Measurements from ENCODE around the gene KCNQ1OT1.

DNA sequence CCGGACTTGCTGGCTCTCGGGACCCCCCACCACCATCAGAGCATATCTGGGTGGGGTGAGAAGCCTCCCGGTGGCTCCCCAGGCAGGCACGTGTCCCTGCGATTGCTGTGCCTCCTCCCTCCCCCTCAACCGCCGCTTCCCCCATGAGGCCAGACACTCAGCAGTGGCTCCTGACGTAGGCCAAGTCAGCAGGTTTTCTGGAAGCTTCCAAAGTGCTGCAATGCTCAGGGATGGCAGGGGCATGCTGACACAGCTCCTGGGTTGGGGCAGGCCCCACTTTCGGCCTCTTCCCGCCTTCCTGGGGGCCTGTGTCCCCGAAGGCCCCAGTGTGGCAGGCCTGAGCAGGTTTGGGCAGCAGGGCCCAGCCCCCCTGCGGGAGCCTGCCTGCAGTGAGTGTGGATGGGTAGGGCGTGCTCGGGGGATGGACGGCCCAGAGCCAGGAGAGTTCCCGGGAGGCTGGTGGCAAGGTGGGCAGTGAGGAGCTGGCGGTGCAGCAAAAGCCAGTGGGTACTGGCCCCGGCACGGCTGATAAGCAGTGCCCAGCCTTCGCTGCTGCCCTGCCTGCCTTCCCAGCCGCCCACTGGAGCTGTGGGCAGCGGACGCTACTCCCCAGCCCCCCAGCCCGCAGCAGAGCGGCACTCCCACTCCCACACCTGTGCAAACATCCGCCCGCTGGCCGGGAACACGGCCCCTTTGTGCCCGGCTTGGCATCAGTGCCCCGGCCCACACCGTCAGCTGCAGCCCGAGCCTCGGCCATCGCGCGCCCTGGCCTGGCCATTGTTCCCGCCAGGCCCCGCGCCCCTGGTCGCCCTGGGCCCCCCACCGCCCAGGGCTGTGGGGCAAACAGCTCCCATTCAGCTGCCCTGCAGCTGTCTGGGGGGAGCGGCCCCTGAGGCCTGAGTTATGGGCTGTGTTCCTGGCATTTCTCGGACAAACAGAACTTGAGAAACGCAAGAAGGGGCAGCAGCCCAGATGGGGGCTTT lies 125.0 kb downstream of the KCNQ1OT1 start:
- TF ChIP-seq, protein P1, sequence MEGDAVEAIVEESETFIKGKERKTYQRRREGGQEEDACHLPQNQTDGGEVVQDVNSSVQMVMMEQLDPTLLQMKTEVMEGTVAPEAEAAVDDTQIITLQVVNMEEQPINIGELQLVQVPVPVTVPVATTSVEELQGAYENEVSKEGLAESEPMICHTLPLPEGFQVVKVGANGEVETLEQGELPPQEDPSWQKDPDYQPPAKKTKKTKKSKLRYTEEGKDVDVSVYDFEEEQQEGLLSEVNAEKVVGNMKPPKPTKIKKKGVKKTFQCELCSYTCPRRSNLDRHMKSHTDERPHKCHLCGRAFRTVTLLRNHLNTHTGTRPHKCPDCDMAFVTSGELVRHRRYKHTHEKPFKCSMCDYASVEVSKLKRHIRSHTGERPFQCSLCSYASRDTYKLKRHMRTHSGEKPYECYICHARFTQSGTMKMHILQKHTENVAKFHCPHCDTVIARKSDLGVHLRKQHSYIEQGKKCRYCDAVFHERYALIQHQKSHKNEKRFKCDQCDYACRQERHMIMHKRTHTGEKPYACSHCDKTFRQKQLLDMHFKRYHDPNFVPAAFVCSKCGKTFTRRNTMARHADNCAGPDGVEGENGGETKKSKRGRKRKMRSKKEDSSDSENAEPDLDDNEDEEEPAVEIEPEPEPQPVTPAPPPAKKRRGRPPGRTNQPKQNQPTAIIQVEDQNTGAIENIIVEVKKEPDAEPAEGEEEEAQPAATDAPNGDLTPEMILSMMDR (IDR thresholded peaks at IDR 0.05): no peak
- no peak for TF ChIP-seq POLR2A (IDR thresholded peaks at IDR 0.05)

Data from adrenal gland (tissue), 5 donors.